GM18526 (cell line): ENCODE measurements around the gene HAS3.

ENCODE experiments used
- POLR2A ChIP-seq: IDR thresholded peaks from 3 replicates; pipeline ENCODE4 v1.6.1; 2011; ENCODE audit not compliant: insufficient read length; ENCODE audit errors: extremely low read depth

Gene HAS3

DNA sequence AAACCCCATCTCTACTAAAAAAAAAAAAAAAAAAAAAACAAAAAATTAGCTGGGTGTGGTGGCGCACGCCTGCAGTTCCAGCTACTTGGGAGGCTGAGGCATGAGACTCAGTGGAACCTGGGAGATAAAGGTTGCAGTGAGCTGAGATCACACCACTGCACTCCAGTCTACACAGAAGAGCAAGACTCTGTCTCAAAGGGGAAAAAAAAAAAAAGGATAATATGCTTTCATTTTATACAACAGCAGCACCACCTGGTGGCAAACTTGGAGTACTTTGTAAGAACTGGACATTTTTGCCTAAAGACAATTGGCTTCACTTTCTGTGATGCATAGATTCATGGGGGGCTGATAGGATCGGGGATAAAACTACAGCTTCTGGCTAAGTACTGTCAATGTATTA lies 18.5 kb downstream of the HAS3 start:
- TF ChIP-seq POLR2A, result no peak

DNA sequence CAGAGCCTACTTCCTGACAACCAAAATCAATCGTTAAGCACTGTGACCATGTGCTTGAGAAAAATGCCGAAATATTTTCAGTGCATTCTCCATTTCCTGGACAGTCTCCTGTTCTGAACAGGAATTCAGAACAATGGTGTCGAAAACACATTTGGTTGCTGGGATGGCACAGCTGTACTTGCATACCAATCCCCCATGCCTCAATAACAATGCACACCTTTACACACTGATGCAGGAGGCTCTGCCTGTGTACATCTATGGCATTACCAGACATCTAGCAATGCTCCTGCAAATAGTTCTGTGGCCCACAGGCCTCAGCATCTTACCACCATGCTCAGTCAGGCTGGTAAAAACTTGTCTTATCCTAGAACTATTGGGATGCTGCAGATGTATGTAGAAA lies 20.8 kb downstream of the HAS3 start:
- TF ChIP-seq POLR2A, result no peak

DNA sequence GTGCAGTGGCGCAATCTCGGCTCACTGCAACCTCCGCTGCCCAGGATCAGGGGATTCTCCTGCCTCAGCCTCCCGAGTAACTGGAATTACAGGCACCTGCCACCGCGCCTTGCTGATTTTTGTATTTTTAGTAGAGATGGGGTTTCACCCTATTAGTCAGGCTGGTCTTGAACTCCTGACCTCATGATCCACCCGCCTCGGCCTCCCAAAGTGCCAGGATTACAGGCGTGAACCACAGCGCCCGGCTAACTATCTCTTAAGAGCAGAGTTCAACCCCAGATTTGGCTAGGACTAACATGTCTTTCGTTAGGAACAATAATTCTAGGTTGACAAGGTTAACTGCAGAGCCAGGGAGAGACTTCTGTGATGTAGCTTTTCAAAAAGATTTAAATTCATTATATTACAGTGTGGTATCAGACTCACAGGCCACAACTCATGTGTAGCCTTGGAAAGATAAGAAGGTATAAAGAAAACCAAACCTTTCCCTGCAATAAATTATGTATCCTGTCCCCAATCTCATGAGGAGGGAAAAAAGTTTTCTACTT lies 22.6 kb downstream of the HAS3 start:
- no peak for TF ChIP-seq POLR2A

DNA sequence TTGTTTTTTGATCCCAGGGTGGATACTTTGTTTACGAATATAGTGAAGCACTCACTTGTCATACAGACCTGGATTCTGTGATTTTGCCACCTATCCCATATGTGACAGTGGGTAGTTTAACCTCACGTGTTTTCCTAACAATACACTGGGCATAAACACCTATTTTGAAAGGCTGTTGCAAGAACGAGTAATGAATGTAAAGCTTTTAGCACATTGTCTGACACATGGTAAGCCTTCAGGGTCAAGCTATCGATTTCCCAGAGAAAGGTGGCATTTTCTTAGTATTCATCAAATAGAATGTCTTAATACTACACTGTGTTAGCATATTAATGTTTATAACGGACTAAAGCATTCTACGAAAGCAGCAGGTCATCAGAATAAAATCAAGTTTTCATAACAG lies 25.0 kb downstream of the HAS3 start:
- no peak for TF ChIP-seq POLR2A

DNA sequence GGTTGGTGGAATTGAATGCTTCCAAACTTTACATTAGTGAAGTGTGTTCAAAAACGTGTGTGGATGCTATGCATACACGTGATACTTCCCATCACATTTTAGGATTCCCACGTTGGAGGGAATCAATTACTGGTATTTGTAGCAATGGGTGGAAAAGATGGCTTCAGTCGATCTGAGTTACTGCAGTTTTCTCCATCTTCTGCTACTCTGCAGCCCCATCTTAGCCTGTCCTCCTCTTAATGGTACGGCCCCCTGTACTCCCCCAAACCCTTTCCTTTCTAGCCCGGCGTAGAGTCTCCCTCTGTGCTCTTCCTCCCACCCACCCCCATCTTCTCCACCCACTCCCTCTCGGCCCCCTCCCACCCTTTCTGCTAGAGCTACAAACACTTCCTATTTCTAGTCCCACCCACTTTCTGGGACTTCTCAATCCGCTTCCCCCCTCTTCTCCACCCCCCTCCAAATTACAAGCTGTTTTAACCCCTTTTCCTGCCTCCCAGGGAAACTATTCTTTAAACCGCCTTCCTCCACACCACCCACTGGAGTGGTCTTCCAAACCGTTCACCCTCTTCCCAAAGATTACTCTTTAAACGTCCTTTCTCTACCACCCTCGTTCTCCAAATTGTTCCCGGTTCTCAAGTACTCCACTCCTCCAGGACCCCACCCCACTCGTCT lies 25.9 kb downstream of the HAS3 start:
- TF ChIP-seq POLR2A, result no peak

DNA sequence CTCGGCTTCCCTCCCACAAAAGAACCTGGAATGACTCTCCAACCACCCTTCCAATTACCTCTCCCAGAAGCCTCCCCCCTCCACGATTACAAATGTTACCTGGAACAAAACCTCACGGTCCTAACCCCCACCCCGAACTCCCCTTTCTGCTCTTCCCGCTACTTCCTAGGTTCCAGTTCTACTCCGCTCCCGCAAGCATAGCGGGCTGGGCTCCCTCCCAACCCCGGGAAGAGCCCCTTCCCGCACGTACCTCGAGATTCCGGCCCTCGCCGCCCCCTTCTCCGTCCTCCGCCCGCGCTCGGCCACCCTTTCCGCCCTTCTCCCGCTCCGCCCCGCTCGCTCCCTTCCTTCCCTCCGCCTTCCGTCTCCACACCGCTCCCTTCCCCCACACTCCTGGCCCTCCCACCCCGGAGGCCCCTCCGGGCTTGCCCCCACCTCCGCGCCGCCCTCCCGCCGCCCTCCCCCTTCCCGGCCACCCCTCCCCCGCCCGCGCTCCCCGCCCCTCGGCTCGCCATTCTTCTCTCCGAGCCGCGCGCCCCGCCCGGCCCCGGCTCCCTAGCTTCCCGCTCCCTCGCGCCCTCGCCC lies 26.5 kb downstream of the HAS3 start:
- TF ChIP-seq POLR2A, result no peak

DNA sequence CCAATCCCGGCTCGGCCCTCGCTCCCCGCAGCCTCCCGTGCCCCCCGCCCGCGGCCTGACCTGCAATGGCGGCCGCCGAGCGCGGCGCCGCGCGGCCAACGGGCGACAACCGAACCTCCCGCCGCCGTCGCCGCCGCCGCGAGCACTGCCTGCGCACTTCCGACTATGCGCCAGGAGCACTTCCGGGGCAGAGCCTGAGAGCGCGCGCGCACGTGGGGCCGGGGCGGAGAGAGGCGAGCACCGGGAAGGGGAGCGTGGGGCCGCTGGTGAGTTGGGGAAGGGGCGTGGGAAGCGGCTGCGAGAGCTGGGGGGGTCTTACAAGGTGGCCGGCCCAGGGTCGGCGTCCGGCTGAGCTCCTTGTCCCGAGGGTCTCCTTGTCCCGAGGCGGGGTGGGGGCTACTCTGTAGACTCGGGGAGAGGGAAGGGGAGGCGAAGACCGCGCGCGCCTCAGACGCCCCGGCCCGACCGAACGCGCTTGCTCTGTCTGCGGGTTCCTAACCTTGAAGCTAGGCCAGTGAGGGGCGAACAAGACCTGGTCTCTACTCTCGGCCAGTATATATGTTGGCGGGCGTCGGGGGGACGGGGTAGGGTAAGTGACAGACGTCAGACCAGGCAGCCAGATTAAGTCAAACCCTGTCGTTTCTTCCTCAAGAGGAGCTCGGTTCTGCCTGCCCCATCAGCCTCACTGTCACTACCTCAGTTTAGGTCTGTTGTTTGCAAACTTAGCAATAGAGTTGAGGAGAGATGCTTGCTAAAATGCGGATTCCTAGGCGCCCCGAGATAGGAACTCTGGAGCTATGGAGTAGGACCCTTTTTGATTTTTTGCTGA lies 27.2 kb downstream of the HAS3 start, which contains the start of the genes CHTF8 and UTP4:
Gene CHTF8 (minus strand): TSS at position 165 of the 829 bp plus-strand sequence. CDS start 11,130 bp downstream, outside the sequence.
Gene UTP4 (plus strand): TSS at position 226 of the 829 bp plus-strand sequence. CDS start 811 bp downstream, outside the sequence.
- peak; percentile 86 for TF ChIP-seq POLR2A

DNA sequence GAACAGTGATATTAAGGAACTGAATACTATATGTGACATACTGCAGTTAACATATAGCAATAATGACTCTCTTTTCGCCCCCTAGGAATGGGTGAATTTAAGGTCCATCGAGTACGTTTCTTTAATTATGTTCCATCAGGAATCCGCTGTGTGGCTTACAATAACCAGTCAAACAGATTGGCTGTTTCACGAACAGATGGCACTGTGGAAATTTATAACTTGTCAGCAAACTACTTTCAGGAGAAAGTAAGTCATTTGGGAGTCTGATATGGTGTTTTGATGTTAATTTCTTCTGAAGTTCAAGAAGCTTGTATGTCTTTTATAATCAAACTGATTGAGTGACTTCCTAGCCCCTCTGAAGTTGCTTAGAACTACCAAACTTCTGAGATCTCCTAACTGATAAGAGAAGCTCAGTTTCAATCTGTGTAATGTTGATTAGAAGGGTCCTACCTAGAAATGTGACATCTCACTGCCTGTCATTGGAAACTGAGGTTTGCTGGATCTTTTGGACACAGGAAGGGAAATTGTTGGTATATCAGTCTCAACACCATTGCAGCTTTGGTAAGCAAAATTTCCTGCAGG lies 28.0 kb downstream of the HAS3 start:
- TF ChIP-seq POLR2A, result no peak

DNA sequence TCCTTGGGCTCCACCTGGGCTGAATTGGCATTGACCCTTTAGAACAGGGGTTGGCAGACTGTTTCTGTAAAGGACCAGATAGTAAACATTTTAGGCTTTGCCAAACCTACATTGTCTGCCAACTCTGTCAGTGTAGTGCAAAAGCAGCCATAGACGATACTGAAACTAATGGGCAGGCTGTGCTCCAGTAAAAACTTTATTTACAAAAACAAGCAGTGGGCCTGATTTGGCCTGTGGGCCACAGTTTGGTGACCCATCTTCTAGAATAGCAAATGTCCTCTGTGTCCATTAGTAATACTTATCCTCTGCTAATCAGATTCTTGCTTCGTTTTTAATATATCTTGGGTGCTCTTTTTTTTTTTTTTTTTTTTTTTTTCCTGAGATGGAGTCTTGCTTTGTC lies 33.2 kb downstream of the HAS3 start:
- no peak for TF ChIP-seq POLR2A

DNA sequence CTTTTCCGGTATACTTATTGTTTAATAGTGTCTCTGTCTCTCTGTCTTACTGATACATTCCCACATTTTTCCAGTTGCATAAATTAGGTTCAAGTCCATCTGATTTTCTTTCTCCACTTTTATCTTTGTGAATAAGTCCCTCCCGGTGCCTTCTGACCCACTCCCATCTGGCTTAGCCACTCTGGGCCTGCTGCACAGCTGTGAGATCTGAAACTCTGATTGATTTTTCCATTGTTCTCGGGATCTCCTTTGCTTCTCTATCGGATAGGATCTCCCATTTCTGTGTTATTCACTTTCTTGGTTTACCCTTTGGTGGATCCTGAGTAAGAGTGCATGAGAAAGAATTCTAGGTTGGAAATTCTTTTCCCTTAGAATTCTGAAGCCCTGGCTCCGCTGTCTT lies 35.6 kb downstream of the HAS3 start:
- TF ChIP-seq POLR2A, result no peak

DNA sequence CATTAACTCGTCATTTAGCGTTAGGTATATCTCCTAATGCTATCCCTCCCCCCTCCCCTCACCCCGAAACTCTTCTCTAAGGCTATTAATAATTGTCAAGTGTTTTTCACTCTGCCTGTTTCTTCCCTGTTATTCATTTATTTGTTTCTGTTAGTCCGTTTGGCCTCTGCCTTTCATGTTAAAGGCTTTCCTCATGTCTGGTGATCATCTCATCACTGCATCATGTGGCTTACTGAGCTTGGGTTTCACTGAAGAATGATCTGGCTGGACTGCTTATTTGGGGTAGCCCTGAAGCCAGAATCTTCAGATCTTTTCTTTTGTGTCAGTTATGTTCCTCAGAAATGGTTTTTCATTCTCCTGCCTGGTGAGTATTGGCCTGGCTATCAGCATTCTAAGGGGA lies 36.5 kb downstream of the HAS3 start:
- TF ChIP-seq POLR2A, result no peak

DNA sequence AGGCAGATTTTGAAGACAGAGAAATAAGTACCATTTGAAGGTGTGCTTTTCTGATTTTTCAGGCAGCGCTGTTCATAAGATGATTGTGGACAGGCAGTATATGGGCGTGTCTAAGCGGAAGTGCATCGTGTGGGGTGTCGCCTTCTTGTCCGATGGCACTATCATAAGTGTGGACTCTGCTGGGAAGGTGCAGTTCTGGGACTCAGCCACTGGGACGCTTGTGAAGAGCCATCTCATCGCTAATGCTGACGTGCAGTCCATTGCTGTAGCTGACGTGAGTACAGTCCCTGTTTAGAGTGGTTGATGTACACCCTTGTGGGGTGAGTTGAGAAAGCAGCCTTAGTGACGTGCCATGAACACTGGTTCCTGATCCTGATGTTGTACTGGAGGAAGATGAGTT lies 37.7 kb downstream of the HAS3 start:
- TF ChIP-seq POLR2A, result no peak

DNA sequence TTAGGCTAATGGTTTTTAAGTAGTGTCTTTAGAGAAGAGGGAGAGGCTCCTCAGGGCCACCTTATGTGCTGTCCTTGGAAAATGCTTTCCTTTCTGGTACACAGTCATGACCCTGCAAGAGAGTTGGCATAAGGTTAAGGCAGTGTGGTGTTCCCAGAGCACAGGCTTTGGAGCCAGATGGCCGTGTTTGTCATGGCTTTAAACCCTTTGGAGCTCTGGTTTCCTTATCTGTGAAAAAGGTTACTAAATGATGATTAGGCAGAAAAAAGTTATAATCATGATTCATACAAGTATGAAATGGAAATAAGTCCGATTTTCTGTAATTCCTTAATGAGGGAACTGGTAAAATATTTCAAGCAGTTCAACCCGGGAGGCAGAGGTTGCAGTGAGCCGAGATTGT lies 40.2 kb downstream of the HAS3 start:
- no peak for TF ChIP-seq POLR2A

DNA sequence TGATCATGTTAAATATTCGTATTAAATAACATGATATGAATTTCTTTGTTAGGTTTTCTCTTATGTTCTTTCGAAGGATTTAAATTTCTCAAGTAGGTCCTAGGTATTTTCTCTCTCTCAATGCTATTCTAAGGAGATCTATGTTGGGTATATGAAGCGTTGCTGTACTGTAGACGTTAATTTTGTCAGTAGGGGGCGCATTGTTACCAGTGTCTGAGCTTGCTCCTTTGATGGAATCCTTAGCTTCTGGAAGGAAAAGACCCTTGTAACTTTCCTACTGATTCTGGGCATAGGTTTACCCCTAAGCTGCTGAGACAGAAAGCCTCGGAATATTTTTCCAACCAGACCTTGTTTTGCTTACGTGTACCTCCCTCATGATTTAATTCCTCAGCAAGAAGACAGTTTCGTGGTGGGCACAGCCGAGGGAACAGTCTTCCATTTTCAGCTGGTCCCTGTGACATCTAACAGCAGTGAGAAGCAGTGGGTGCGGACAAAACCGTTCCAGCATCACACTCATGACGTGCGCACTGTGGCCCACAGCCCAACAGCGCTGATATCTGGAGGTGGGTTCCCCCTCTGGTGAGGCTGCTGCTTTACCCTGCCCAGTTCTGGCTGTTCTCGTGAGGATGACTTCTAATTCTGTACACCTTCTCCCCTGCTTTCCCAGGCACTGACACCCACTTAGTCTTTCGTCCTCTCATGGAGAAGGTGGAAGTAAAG lies 44.9 kb downstream of the HAS3 start:
- TF ChIP-seq POLR2A, result no peak

DNA sequence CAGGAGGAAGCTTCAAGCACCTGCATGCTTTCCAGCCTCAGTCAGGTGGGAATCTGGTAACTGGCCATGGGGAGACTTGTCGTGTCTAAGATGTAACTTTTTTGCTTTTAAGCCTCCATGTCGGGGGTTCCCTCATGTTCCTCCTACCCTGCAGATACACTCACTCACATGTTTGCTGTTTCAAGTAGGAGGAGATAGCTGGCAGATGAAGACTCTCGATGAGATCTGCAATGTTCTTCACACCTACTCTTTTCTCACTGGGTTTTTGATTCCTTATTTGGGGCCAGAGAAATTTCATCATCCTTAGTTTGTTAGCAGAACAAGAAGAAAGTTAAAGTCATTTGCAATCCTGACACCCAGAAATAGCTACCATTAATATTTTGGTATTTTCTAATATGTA lies 51.7 kb downstream of the HAS3 start:
- TF ChIP-seq POLR2A, result no peak
